ENCODE measurements around the gene TAF3.

Gene TAF3

GRCh38 chr10:7874864-7875263 lies 56.6 kb downstream of the TAF3 start:
- DNase-seq = no peak

DNA sequence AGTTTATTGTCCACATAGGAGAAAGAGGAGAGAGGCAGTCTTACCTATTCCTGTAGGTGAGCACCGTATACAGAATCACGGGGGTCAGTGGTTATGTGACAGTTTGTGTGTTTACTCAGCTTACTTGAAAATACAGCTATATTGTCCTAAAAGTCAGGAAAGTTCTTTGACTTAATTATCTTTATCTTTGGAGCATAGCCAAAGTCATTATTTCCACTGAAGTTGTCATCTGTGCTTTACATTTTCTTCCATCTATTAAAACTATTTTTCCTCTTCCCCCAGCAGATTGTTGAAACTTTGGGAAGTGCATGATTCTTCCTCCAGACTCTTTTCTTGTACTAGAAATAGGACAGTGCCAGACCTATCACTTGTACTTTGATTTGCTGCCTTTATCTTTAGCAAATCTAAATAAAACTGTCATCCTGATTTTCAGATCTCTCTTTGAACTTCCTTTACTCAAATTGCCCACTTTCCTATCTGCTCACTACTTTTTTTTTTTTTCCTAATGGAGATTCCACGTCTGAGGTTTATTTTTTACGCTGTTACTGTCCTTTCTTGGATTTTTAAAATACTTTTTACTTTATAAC lies 58.3 kb downstream of the TAF3 start:
- DNase-seq = no peak

DNA sequence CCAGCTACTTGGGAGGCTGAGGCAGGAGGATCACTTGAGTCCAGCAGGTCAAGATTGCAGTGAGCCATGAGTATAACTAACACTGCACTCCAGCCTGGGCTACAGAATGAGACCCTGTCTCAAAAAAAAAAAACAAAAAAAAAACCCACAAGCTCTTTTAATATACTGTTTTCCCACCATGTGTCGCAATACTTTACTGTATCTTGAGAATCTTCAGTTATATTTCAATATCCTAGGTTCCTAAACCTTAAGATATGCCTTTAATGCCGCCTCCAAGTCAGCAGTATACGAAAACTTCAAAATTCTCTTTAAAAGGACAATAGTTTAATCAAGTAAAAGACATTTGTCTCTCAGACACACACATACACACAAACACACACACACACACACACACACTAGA lies 62.8 kb downstream of the TAF3 start:
- DNase-seq = no peak

DNA sequence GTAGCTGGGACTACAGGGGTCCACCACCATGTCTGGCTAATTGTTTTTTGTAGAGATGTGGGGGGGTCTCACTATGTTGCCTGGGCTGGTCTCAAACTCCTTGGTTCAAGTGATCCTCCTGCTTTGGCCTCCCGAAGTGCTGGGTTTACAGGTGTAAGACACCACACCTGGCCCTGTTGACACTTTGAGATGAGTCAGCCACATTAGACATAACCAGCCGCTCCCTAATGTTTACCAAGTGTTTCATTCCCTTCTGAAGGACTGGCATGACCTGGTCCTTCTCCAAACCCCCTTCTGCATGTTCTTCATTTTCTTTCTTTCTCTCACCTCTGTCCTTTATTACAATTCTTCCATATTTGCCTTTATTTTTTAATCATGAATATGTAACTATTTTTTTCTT lies 67.8 kb downstream of the TAF3 start:
- DNase-seq = no peak

DNA sequence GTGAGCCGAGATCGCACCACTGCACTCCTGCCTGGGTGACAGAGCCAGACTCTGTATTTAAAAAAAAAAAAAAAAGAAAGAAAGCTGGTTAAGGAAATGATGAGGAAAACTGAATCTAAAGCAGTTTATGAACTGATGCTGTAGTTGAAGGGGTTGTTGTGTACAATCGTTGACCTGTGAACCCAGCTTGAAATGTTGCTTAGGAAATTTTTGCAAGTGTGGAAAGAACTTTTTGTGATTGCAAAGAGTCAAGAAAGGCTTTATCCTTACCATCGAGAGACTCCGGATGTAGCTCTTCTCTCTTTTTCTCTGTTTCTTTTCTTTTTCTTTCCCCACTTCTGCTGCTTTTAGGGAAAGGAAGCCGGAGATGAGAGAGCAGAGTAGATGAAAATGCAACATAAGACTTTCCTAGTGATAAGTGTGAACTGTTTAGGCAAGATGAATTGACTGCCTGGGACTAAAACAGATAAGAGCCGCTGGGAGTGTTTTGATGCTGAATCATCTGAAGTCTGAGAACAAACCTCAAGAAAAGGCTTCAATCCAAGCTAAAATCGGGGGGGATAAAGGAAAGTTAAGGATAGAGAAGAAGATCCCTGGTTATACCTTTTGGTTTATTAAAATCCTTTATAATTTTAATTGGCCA lies 69.0 kb downstream of the TAF3 start:
- DNase-seq = no peak

GRCh38 chr10:7889947-7890542 lies 71.7 kb downstream of the TAF3 start:
- DNase-seq = no peak

- no peak for DNase-seq
Measured at GRCh38 chr10:7890781-7891180, 72.5 kb downstream of the TAF3 start.

DNA sequence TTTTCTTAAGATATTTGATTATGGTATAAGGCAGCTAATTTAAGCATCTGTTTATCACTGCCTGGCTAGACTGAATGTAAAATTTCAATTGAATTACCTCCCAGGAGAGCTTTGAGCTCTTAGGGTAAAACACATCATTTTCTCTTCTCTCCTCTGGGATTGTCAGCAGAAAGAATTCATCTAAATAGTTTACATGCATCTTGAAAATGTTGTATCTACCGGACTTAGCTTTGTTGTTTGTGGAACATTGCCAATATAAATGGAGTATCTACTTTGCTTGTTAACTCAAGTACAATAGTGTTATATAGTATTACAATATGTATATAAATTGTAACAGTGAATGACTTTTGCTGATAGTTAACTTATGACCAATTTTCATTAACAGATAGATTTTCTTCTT lies 73.3 kb downstream of the TAF3 start:
- no peak for DNase-seq

- DNase-seq = no peak
Measured at GRCh38 chr10:7892146-7892545, 73.8 kb downstream of the TAF3 start.

DNA sequence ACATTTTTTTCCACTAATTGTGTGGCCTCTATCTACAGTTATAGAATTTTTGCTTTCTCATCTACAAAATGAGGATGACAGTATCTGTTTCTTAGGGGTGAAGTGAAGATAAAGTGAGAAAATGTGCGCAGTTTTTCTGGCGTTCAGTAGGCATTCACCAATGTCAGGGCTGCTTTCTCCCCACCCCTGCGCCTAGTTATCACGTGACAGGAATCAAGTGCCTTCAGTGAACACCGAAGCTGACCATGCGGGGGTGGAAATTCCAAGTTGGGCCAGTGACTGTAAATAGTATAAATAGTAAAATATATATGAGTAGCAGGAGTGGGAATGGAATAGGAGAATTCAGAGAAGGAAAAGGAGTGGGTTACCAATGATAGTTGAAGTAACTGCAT lies 77.4 kb downstream of the TAF3 start:
- DNase-seq = no peak

- DNase-seq = no peak
Measured at GRCh38 chr10:7896297-7896696, 78.0 kb downstream of the TAF3 start.

DNA sequence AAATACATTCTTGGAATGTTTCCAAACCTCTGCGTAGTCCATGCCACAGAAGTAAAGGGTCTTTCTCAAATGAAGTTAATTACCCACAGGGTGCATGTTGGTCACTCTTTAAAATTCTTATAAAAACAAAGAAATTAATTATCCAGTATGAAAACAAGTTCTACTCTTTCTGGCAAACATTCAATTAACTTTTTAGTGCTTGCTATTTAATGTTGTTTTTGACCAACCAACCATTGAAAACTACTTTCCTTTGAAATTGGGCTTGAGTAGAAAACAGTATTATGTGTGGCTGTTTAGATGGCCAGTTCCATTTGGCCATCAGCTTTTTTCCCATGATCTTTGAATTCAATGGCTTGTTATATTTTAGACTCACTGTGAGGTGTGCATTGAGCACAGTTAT lies 83.0 kb downstream of the TAF3 start:
- no peak for DNase-seq

GRCh38 chr10:7902413-7902812 lies 84.1 kb downstream of the TAF3 start:
- no peak for DNase-seq

DNA sequence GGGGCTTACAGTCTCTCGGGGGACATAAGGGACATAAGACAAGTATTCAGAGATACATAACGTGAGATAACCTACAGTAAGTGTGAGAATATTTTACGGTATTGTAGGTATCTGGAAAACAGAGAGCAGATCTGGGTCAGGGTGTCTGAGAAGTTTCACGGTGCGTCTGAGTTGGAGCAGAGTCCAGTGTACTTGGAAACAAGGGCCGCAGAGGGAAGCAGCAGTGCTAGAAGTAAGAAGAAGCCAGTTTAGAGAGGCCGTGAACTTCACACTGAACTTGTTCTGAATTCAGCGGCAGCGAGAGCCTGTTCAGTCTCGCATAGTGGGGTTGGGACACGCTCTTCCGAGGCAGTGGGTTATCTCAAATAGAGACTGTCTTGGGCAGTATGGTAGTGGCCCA lies 85.5 kb downstream of the TAF3 start:
- no peak for DNase-seq

DNA sequence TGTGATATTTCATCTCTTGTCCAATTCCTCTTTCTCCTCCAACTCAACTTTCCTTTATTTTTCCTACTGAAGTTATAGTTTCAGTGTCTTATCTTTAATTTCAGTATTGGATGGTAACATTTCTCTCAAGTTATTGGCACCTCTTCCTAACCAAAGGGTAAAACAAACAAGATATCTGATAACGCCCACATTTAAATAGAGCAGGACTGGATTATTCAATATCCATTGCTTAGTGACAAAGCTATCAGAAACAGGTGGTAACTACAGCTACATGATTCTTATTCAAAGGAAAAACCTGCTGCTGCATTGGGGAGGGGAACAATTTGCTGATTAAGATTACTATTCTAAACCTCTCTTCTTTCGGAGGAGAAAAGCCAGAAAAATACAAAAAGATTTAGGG lies 87.8 kb downstream of the TAF3 start:
- DNase-seq = no peak

GRCh38 chr10:7908541-7909210 lies 90.4 kb downstream of the TAF3 start:
- DNase-seq = no peak

- peak in 9 of 51 donors; percentile 2 to 13 (median 4) for DNase-seq
Measured at GRCh38 chr10:7913126-7913872, 95.0 kb downstream of the TAF3 start.

GRCh38 chr10:7915923-7916536 lies 97.7 kb downstream of the TAF3 start:
- no peak for DNase-seq

- DNase-seq = no peak
Measured at GRCh38 chr10:7917736-7918135, 99.4 kb downstream of the TAF3 start.

DNA sequence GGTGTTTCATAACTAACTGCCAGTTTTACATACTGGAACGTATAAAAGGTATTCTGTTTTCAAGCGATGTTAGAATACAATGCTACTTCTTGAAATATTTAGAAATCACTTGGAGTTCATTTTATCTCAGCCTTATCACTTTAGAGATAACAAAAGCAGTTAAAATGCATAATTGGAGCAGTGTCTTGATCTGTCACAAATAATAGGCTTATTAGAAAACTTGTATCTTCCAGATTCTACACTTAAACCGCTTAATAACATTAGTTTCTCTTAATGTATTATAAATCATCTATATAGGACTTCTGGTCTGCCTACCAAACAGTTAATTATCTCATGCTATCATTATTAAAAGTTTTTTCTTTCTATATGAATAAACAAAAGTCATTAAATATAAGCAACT lies 104.4 kb downstream of the TAF3 start:
- DNase-seq = no peak

GRCh38 chr10:7928536-7928935 lies 110.2 kb downstream of the TAF3 start:
- no peak for DNase-seq

All from hypothalamus (tissue), 51 donors.